HG03378 (cell line): ENCODE measurements around the gene COX17.
A peak's percentile ranks its signal among the peaks of the same experiment; 100 is the strongest.

Source experiments
- ATAC-seq: cut with Tn5 transposase; IDR thresholded peaks from one replicate; pipeline ENCODE4 v1.9.1; 2021; ENCODE audit warnings: mild to moderate bottlenecking, moderate library complexity; ENCODE audit not compliant: unreplicated experiment

Gene COX17

GRCh38 chr3:119647171-119647570 is 30.0 kb downstream of the COX17 start:
- no peak for ATAC-seq

- no peak for ATAC-seq
These were observed 31.4 kb downstream of the COX17 start for GRCh38 chr3:119645813-119646212.

- no peak for ATAC-seq
These were observed 32.7 kb downstream of the COX17 start for GRCh38 chr3:119644481-119644880.

GRCh38 chr3:119643528-119643927 is 33.7 kb downstream of the COX17 start:
- no peak for ATAC-seq

- ATAC-seq, result no peak
These were observed 34.3 kb downstream of the COX17 start for GRCh38 chr3:119642746-119643473.

- no peak for ATAC-seq
These were observed 35.8 kb downstream of the COX17 start for GRCh38 chr3:119641416-119641815.

- ATAC-seq, result no peak
These were observed 37.5 kb downstream of the COX17 start for GRCh38 chr3:119639494-119640350.

GRCh38 chr3:119637679-119638477 is 39.3 kb downstream of the COX17 start:
- peak; percentile 32 for ATAC-seq

GRCh38 chr3:119636891-119637611 is 40.2 kb downstream of the COX17 start:
- no peak for ATAC-seq

- ATAC-seq, result no peak
These were observed 41.0 kb downstream of the COX17 start for GRCh38 chr3:119636249-119636648.

GRCh38 chr3:119635719-119636118 is 41.5 kb downstream of the COX17 start:
- no peak for ATAC-seq

- ATAC-seq, result no peak
These were observed 44.4 kb downstream of the COX17 start for GRCh38 chr3:119632829-119633228.

GRCh38 chr3:119632216-119632615 is 45.0 kb downstream of the COX17 start:
- ATAC-seq, result no peak

GRCh38 chr3:119631516-119631915 is 45.7 kb downstream of the COX17 start:
- no peak for ATAC-seq

- ATAC-seq, result no peak
These were observed 46.3 kb downstream of the COX17 start for GRCh38 chr3:119630880-119631329.

- ATAC-seq, result no peak
These were observed 46.9 kb downstream of the COX17 start for GRCh38 chr3:119630128-119630879.

- peak; percentile 41 for ATAC-seq
These were observed 48.3 kb downstream of the COX17 start for GRCh38 chr3:119628816-119629445.

GRCh38 chr3:119628390-119628789 is 48.8 kb downstream of the COX17 start:
- peak; percentile 61 for ATAC-seq

GRCh38 chr3:119627461-119627860 is 49.7 kb downstream of the COX17 start:
- ATAC-seq, result no peak
